ENCODE results near the gene AHDC1. TPM values are rescaled to one million over a fixed set of nuclear protein-coding genes. Genes with fewer than 3 reads are reported as not detected.
A peak's percentile ranks its signal among the peaks of the same experiment; 100 is the strongest.

The AHDC1 gene
- total RNA-seq, 1 donor from 2014 or later: 40.1 TPM

DNA sequence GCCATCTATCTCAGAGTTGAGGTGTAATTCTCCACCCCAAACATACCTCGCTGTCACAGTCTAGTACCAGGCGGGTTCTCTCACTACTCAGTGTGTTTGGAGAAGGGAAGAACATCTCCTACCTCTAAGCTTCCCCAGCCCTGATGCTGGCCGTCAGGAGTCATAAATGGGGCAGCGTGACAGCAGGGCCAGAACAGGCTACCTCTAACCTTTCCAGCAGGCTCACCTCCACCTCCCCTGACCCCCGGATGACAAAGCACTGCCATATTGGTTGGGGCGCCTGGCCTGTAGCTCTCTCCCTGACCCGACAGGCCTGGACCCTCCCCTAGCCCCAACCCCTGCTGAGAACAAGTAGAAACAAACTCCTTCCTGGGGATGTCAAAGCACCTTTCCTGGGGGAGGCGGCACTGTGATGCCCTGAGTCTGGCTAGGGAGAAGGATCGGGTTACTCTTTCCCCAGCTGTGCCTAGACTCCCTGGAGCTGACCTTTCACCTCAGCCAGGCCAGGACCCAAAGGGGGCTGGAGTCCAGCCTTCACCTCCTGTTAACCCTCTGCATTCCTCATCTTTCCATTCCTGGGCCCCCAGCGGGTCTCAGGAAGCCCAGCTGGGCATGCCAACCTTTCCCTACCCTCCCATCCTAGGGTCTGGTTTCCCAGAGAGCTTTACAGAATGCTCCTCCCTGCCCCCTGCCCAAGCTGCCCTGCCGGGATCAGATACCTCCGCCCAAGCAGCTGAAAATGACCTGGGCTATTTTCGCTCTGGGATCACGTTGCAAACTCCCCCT is 34.2 kb downstream of the AHDC1 start:
- Histone ChIP-seq H3K36me3 (no peaks in the 10 kb centered on the region), H3K27ac (replicated peaks) (peak overlapping the region; percentile 97), H3K4me1 (peaks cover 100% of the 10 kb centered on the region), H3K9me3 (replicated peaks) (no peaks in the 10 kb centered on the region), H3K4me3 (no peak overlapping the region), H3K27me3 (ENCODE audit: low read depth) (no peaks in the 10 kb centered on the region)
- DNase-seq: peak; percentile 21
- intact Hi-C loops (cut with micrococcal nuclease): no loop called here
- TF ChIP-seq, protein P1, sequence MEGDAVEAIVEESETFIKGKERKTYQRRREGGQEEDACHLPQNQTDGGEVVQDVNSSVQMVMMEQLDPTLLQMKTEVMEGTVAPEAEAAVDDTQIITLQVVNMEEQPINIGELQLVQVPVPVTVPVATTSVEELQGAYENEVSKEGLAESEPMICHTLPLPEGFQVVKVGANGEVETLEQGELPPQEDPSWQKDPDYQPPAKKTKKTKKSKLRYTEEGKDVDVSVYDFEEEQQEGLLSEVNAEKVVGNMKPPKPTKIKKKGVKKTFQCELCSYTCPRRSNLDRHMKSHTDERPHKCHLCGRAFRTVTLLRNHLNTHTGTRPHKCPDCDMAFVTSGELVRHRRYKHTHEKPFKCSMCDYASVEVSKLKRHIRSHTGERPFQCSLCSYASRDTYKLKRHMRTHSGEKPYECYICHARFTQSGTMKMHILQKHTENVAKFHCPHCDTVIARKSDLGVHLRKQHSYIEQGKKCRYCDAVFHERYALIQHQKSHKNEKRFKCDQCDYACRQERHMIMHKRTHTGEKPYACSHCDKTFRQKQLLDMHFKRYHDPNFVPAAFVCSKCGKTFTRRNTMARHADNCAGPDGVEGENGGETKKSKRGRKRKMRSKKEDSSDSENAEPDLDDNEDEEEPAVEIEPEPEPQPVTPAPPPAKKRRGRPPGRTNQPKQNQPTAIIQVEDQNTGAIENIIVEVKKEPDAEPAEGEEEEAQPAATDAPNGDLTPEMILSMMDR (IDR thresholded peaks at IDR 0.05; ENCODE audit: borderline replicate concordance): no peak

- intact Hi-C loops (cut with micrococcal nuclease): no loop called here
- no peak for DNase-seq
- TF ChIP-seq, protein P1 (IDR thresholded peaks at IDR 0.05; ENCODE audit: borderline replicate concordance): no peak
- no peaks in the 10 kb centered on the region for H3K9me3 ChIP-seq (replicated peaks)
- H3K27ac ChIP-seq (replicated peaks): peak overlapping the region; percentile 97
- peak overlapping the region; percentile 56 for H3K4me3 ChIP-seq
- no peaks in the 10 kb centered on the region for H3K36me3 ChIP-seq
- H3K4me1 ChIP-seq: peaks cover 100% of the 10 kb centered on the region
- H3K27me3 ChIP-seq (ENCODE audit: low read depth): no peaks in the 10 kb centered on the region
Observed at GRCh38 chr1:27569088-27569460, 34.9 kb downstream of the AHDC1 start.

- Histone ChIP-seq H3K27me3 (ENCODE audit: low read depth) (no peaks in the 10 kb centered on the region), H3K4me3 (peak overlapping the region; percentile 56), H3K4me1 (peaks cover 100% of the 10 kb centered on the region), H3K36me3 (no peaks in the 10 kb centered on the region), H3K9me3 (replicated peaks) (no peaks in the 10 kb centered on the region), H3K27ac (replicated peaks) (peak overlapping the region; percentile 97)
- TF ChIP-seq, protein P1 (IDR thresholded peaks at IDR 0.05; ENCODE audit: borderline replicate concordance): peak; percentile 82
- DNase-seq: peak; percentile 95
- intact Hi-C loops (cut with micrococcal nuclease): no loop called here
Observed at GRCh38 chr1:27568300-27569087, 35.5 kb downstream of the AHDC1 start.

- H3K27ac ChIP-seq (replicated peaks): peak overlapping the region; percentile 97
- H3K4me3 ChIP-seq: peak overlapping the region; percentile 56
- TF ChIP-seq, protein P1 (IDR thresholded peaks at IDR 0.05; ENCODE audit: borderline replicate concordance): no peak
- peaks cover 100% of the 10 kb centered on the region for H3K4me1 ChIP-seq
- intact Hi-C loops (cut with micrococcal nuclease): no loop called here
- peak; percentile 14 for DNase-seq
- H3K27me3 ChIP-seq (ENCODE audit: low read depth): no peaks in the 10 kb centered on the region
- no peaks in the 10 kb centered on the region for H3K36me3 ChIP-seq
- H3K9me3 ChIP-seq (replicated peaks): no peaks in the 10 kb centered on the region
Observed at GRCh38 chr1:27567971-27568299, 36.0 kb downstream of the AHDC1 start.

GRCh38 chr1:27567146-27567526 is 36.8 kb downstream of the AHDC1 start:
- Histone ChIP-seq H3K36me3 (no peaks in the 10 kb centered on the region), H3K27me3 (ENCODE audit: low read depth) (no peaks in the 10 kb centered on the region), H3K4me1 (peaks cover 100% of the 10 kb centered on the region), H3K27ac (replicated peaks) (peak overlapping the region; percentile 97), H3K9me3 (replicated peaks) (no peaks in the 10 kb centered on the region), H3K4me3 (no peak overlapping the region)
- intact Hi-C loops (cut with micrococcal nuclease): no loop called here
- TF ChIP-seq, protein P1 (IDR thresholded peaks at IDR 0.05; ENCODE audit: borderline replicate concordance): no peak
- DNase-seq: no peak

All from left ventricle myocardium inferior (tissue), 1 donor.